H1 (cell line): Measurements from ENCODE around the gene PREX1. TPM values are rescaled to one million over a fixed set of nuclear protein-coding genes. Genes with fewer than 3 reads are reported as not detected.

Experiments used
- CTCF ChIA-PET: fragments of 300-600 bp; sonication (Branson Sonifier 250); formaldehyde crosslinking; loops from one replicate; lab custom pipeline; 2021; ENCODE audit not compliant: partially characterized antibody; lab: Charles Lee
- POLR2A ChIA-PET: fragments of 300-600 bp; sonication (Branson Sonifier 250); formaldehyde crosslinking; loops from one replicate; lab custom pipeline; 2021; ENCODE audit warnings: inconsistent platforms; ENCODE audit not compliant: partially characterized antibody; lab: Charles Lee
- DNase-seq, 2 experiments: peaks; one replicate each; pipeline versions ENCODE4 v3.0.0 to v3.0.0-alpha.2; 2010 to 2022; ENCODE audit warnings: low spot score in 2 of 2, low read depth in 1 of 2, mixed read lengths in 1 of 2
- FAIRE-seq: peaks from 2 replicates; lab custom pipeline; 2011; peaks lifted over from hg19 to GRCh38; lab: Jason Lieb, UNC
- H2AFZ ChIP-seq: 2 replicates; pipeline ENCODE4 v1.8.1; 2012; ENCODE audit warnings: low read length, inconsistent platforms
- H2AK5ac ChIP-seq: 2 replicates; pipeline ENCODE4 v1.6.1; 2013; ENCODE audit warnings: low read depth, low read length
- H2BK120ac ChIP-seq: replicated peaks from 2 replicates; pipeline ENCODE3; 2013; ENCODE audit warnings: low read depth, low read length, inconsistent platforms
- H2BK12ac ChIP-seq: 2 replicates; pipeline ENCODE4 v1.6.1; 2013; ENCODE audit warnings: low read depth, low read length
- H2BK15ac ChIP-seq: 2 replicates; pipeline ENCODE4 v1.6.1; 2013; ENCODE audit warnings: low read length
- H2BK20ac ChIP-seq: 2 replicates; pipeline ENCODE4 v1.6.1; 2013; ENCODE audit warnings: low read length
- H2BK5ac ChIP-seq: 2 replicates; pipeline ENCODE4 v1.6.1; 2013; ENCODE audit warnings: low read depth, low read length
- H3K14ac ChIP-seq: 2 replicates; pipeline ENCODE4 v1.6.1; 2013; ENCODE audit warnings: inconsistent platforms; ENCODE audit not compliant: insufficient read length
- H3K18ac ChIP-seq: 2 replicates; pipeline ENCODE4 v1.6.1; 2013; ENCODE audit warnings: low read length; ENCODE audit errors: extremely low read depth
- H3K23ac ChIP-seq: 2 replicates; pipeline ENCODE4 v1.6.1; 2013; ENCODE audit warnings: inconsistent platforms; ENCODE audit not compliant: insufficient read length
- H3K23me2 ChIP-seq: 2 replicates; pipeline ENCODE4 v1.6.1; 2013; ENCODE audit warnings: low read depth, low read length
- H3K27ac ChIP-seq: 2 replicates; pipeline ENCODE4 v1.6.1; 2011; ENCODE audit warnings: low read depth, low read length, inconsistent platforms
- H3K27me3 ChIP-seq, 4 experiments: replicated peaks in 1 of 4; 1 replicate in 1 of 4; 2 replicates in 3 of 4; pipeline versions ENCODE4 v1.6.1 to v1.8.1; 2011 to 2013; ENCODE audit warnings: low read length in 3 of 4, mild to moderate bottlenecking in 3 of 4, inconsistent platforms in 2 of 4, mixed read lengths in 2 of 4, moderate library complexity in 1 of 4; ENCODE audit not compliant: control insufficient read depth in 3 of 4, insufficient read depth in 3 of 4; ENCODE audit errors: extremely low read depth in 1 of 4
- H3K36me3 ChIP-seq, 4 experiments: 2 replicates each; pipeline versions ENCODE4 v1.6.1 to v1.8.1; 2011 to 2013; ENCODE audit warnings: mild to moderate bottlenecking in 4 of 4, low read length in 3 of 4, moderate library complexity in 2 of 4, control low read depth in 1 of 4, inconsistent platforms in 1 of 4; ENCODE audit not compliant: insufficient read depth in 4 of 4, control insufficient read depth in 2 of 4
- H3K4ac ChIP-seq: replicated peaks from 2 replicates; pipeline ENCODE3; 2013; ENCODE audit warnings: low read length, low read depth, mixed read lengths, inconsistent platforms; ENCODE audit not compliant: insufficient read length
- H3K4me1 ChIP-seq, 4 experiments: replicated peaks in 1 of 4; 1 replicate in 1 of 4; 2 replicates in 3 of 4; pipeline versions ENCODE4 v1.6.1 to v1.8.1; 2011 to 2013; ENCODE audit warnings: low read length in 3 of 4, inconsistent platforms in 2 of 4, mixed read lengths in 1 of 4; ENCODE audit not compliant: insufficient read depth in 4 of 4, control insufficient read depth in 3 of 4
- H3K4me2 ChIP-seq, 2 experiments: 2 replicates each; pipeline versions ENCODE4 v1.6.1 to v1.8.1; 2011 to 2013; ENCODE audit warnings: low read depth in 2 of 2, low read length in 2 of 2, control low read depth in 1 of 2, inconsistent platforms in 1 of 2, mild to moderate bottlenecking in 1 of 2; ENCODE audit not compliant: insufficient read depth in 1 of 2
- H3K4me3 ChIP-seq, 4 experiments: fragments of 200-600, 300-600 bp in 1 of 4; sonication (generic), shearing (Covaris generic), sonication (Bioruptor Twin) in 1 of 4; 2 replicates each; pipeline versions ENCODE4 v1.5.1 to v1.8.1; 2011 to 2016; ENCODE audit warnings: low read length in 4 of 4, low read depth in 3 of 4, control low read depth in 2 of 4, inconsistent platforms in 2 of 4, mild to moderate bottlenecking in 2 of 4, mixed read lengths in 1 of 4, moderate library complexity in 1 of 4; ENCODE audit not compliant: insufficient read depth in 2 of 4; ENCODE audit errors: extremely low read depth in 1 of 4
- H3K56ac ChIP-seq: replicated peaks from 2 replicates; pipeline ENCODE3; 2013; ENCODE audit warnings: low read depth, mild to moderate bottlenecking, mixed read lengths, low read length, inconsistent platforms; ENCODE audit not compliant: insufficient read length
- H3K79me1 ChIP-seq: 2 replicates; pipeline ENCODE4 v1.6.1; 2013; ENCODE audit warnings: low read depth, low read length, control low read depth
- H3K79me2 ChIP-seq, 2 experiments: 2 replicates each; pipeline versions ENCODE4 v1.6.1 to v1.8.1; 2012 to 2013; ENCODE audit warnings: low read length in 2 of 2, mild to moderate bottlenecking in 2 of 2, inconsistent platforms in 1 of 2; ENCODE audit not compliant: insufficient read depth in 2 of 2, control insufficient read depth in 1 of 2
- H3K9ac ChIP-seq, 4 experiments: replicated peaks in 1 of 4; 1 replicate in 1 of 4; 2 replicates in 3 of 4; pipeline versions ENCODE4 v1.6.1 to v1.8.1; 2011 to 2013; ENCODE audit warnings: low read depth in 3 of 4, low read length in 3 of 4, control low read depth in 2 of 4, mild to moderate bottlenecking in 2 of 4, moderate library complexity in 2 of 4, inconsistent platforms in 1 of 4; ENCODE audit errors: extremely low read depth in 1 of 4
- H3K9me3 ChIP-seq, 2 experiments: 2 replicates each; pipeline versions ENCODE4 v1.6.1 to v1.8.1; 2012 to 2013; ENCODE audit warnings: mild to moderate bottlenecking in 2 of 2, moderate library complexity in 2 of 2, control low read depth in 1 of 2, inconsistent platforms in 1 of 2, low read depth in 1 of 2, low read length in 1 of 2, mixed read lengths in 1 of 2; ENCODE audit not compliant: insufficient read depth in 2 of 2
- H4K20me1 ChIP-seq, 2 experiments: replicated peaks in 1 of 2; 2 replicates each; pipeline versions ENCODE3 to v1.8.1; 2011 to 2013; ENCODE audit warnings: inconsistent platforms in 2 of 2, low read length in 2 of 2, mild to moderate bottlenecking in 1 of 2; ENCODE audit not compliant: insufficient read depth in 2 of 2, control insufficient read depth in 1 of 2
- H4K5ac ChIP-seq: 2 replicates; pipeline ENCODE4 v1.6.1; 2013; ENCODE audit warnings: low read length, low read depth, mixed read lengths, inconsistent platforms; ENCODE audit not compliant: insufficient read length
- H4K8ac ChIP-seq: 2 replicates; pipeline ENCODE4 v1.8.0; 2013; ENCODE audit warnings: mild to moderate bottlenecking, moderate library complexity, low read length, inconsistent platforms; ENCODE audit not compliant: insufficient read depth; ENCODE audit errors: extremely low read depth
- H4K91ac ChIP-seq: replicated peaks from 2 replicates; pipeline ENCODE3; 2013; ENCODE audit warnings: low read length, mixed read lengths, inconsistent platforms; ENCODE audit not compliant: insufficient read length
- ATF3 ChIP-seq: IDR thresholded peaks from 2 replicates; pipeline ENCODE4 v1.6.1; 2011; ENCODE audit warnings: low read depth, mild to moderate bottlenecking, low read length; ENCODE audit not compliant: insufficient read depth
- CREB1 ChIP-seq: IDR thresholded peaks from 2 replicates; pipeline ENCODE4 v1.6.1; 2012; ENCODE audit warnings: inconsistent platforms
- HDAC6 ChIP-seq: IDR thresholded peaks from one replicate; pipeline ENCODE4 v1.7.1; 2012; ENCODE audit warnings: low read depth, mild to moderate bottlenecking, inconsistent platforms, low read length, moderate library complexity
- RBBP5 ChIP-seq: IDR thresholded peaks from 2 replicates; pipeline ENCODE4 v1.7.1; 2012; ENCODE audit warnings: low read depth, mild to moderate bottlenecking, inconsistent platforms, low read length, moderate library complexity, borderline replicate concordance
- ZNF274 ChIP-seq: IDR thresholded peaks from 2 replicates; pipeline ENCODE4 v1.7.0; 2012; ENCODE audit warnings: low read length, borderline replicate concordance; ENCODE audit errors: extremely low read depth
- WGBS, 2 experiments: shearing (Covaris generic) in 1 of 2; methylation state at CpG; one replicate each; pipeline versions ENCODE4 v1.1.6 to v1.1.7; 2013 to 2015; ENCODE audit warnings: low lambda C conversion rate in 2 of 2, mixed read lengths in 2 of 2, inconsistent platforms in 1 of 2, low coverage in 1 of 2, missing lambda C conversion rate in 1 of 2; ENCODE audit not compliant: insufficient replicate concordance in 2 of 2, insufficient coverage in 1 of 2, insufficient read length in 1 of 2; ENCODE audit errors: extremely low coverage in 1 of 2, missing lambda C conversion rate in 1 of 2; 5-methylcytosine and 5-hydroxymethylcytosine counted together
- polyA plus RNA-seq, 7 experiments: library from polyadenylated mRNA; depleted of rRNA in 3 of 7; stranded (reverse) in 5 of 7; unstranded in 2 of 7; fragments of >200 nt in 5 of 7; fragments of 200-250 nt in 2 of 7; gene quantifications; 1 replicate in 5 of 7; 2 replicates in 1 of 7; 4 replicates in 1 of 7; pipeline versions ENCODE4 v1.2.1 to v1.2.3, GENCODE V29; 2011 to 2013; ENCODE audit warnings: missing spikeins in 2 of 7, mixed read lengths in 2 of 7
- total RNA-seq: library from RNA; stranded (reverse); fragmentation: NEBNext Ultra II Directional; extraction: Animal tissue kit (Norgen Biotek cat#: 25700); gene quantifications from 2 replicates; pipeline ENCODE4 v1.2.1, GENCODE V29; 2021

PREX1 gene
- total and polyA plus RNA-seq, 2 of the 8 experiments (the other 6 are each of a cell fraction or from before 2014, with no cell fraction given), result 10.7 to 12.8 TPM

- WGBS, 2 experiments, result 85% methylated on average over 4 of the region's 4 CpGs; no CpG with 5 or more reads in 1 of the 2 experiments
- Histone ChIP-seq H3K79me1 (no peaks in the 10 kb centered on the region), H2BK20ac (no peak overlapping the region), H3K4me2 (no peak overlapping the region), H3K4me3 (no peak overlapping the region), H3K23ac (no peak overlapping the region), H2AK5ac (no peak overlapping the region), H4K20me1 (no peaks in the 10 kb centered on the region), H3K14ac (no peak overlapping the region), H3K36me3 (no peaks in the 10 kb centered on the region), H4K91ac (no peak overlapping the region), H3K18ac (no peak overlapping the region), H2BK5ac (no peak overlapping the region), H3K79me2 (no peaks in the 10 kb centered on the region), H2AFZ (no peak overlapping the region), H4K5ac (no peak overlapping the region), H2BK12ac (no peak overlapping the region), H3K4me1 (peaks cover 0 to 5% (median 0%) of the 10 kb centered on the region in 4 experiments; a peak in 3 of 7 replicates), H3K27me3 (no peaks in the 10 kb centered on the region), H3K56ac (no peak overlapping the region), H3K9me3 (no peaks in the 10 kb centered on the region), H3K4ac (no peak overlapping the region), H2BK15ac (no peak overlapping the region), H3K27ac (no peak overlapping the region), H2BK120ac (no peak overlapping the region), H3K9ac (no peak overlapping the region), H4K8ac (no peak overlapping the region), H3K23me2 (peaks cover 2% of the 10 kb centered on the region; the same call in 1 of the 2 replicates)
- TF ChIP-seq ATF3, result no peak
- TF ChIP-seq HDAC6, result no peak
- TF ChIP-seq CREB1, result no peak
- TF ChIP-seq RBBP5, result no peak
- TF ChIP-seq ZNF274, result no peak
- ChIA-PET CTCF (interaction anchor here (1.5 kb wide), 1 partner anchor 9 kb away, joined by 4 read pairs; no protein-coding TSS in a partner anchor), POLR2A (no interaction called here)
- DNase-seq (no peak), FAIRE-seq (no peak)
Measured at GRCh38 chr20:48731536-48731935, 96.3 kb downstream of the PREX1 start.
